ENCODE data around the gene PILRA.
"Not testable (repeated sequence)": the region's sequence is repeated elsewhere in the genome, so short reads cannot be mapped to it uniquely, and the experiment has no call there.

PILRA gene

DNA sequence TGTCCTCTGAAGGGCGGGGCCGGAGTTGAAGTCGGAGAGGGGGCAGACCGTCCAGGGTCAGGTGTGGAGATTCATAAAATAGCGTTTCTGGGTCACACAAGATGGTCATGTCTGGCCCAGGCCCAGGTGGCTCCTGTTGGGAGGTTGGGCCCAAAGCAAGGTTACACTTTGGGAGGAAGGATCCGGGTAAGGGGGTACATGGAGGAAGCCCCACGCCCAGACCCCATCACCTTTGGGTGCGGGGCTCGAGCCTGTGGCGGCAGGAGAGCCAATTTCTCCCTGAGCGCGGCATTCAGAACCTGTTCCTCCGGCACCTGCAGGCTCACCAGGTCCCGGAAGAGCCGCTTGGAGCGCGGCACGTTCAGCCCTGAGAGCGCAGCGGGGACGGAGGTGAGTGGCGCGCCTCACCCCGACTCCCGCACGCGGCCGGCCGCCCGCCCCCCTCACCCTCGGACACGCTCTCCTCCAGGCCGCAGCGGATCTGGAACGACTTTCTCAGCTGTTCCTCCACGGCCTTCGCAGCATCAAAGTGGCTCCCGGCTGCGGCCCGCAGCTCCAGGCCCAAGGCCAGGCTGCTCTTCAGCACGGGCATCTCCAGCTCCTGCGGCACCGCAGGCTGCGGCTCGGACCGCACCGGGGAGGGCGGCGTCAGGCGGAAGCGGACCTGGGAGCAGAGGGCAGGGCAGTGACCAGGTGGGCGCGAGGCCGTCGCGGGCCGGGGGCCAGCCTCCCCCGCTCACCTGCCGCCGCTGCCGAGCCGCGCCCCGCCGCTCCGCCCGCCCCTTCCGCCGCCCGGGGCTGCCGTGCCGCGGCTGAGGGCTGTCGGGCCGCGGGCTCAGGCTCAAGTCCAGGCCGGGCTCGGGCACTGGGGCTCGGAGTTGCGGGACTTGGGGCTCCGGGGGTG, 62.4 kb downstream of the PILRA start:
- DNase-seq: peak in 1 of 2 experiments; percentile 24

DNA sequence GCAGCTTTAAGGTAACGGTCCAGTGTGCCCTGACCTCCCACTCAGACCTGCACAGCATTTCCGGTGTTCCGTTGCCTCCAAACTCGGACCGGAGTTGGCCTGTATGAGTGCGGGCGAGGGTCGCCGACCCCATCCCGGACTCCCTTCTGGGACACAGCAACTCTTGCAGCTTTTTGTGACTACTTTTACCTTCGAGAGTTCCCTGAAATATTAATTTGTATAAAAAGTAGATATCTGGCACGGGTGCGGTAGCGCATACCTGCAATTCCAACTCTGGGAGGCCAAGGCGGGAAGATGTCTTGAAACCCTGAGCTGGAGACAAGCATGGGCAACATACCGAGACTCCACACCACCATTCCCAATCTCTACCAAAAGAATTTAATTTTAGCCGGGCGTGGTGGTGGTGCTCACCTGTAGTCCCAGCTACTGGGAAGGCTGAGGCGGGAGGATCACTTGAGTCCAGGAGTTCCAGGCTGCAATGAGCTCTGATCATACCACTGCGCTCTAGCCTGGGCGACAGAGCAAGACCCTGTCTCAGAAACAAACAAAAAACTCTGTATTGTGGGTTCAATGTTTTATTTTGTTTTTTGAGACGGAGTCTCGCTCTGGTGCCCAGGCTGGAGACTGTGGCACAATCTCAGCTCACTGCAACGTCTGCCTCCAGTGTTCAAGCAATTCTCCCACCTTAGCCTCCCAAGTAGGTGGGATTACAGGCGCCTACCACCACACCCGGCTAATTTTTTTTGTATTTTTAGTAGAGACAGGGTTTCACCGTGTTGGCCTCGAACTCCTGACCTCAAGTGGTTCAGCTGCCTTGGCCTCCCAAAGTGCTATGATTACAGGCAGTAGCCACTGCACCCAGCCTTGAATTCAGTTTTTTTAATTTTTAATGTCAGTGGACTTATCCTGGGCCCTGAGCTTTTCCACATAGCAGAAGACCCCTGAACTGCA, 64.1 kb downstream of the PILRA start:
- DNase-seq: no peak

DNA sequence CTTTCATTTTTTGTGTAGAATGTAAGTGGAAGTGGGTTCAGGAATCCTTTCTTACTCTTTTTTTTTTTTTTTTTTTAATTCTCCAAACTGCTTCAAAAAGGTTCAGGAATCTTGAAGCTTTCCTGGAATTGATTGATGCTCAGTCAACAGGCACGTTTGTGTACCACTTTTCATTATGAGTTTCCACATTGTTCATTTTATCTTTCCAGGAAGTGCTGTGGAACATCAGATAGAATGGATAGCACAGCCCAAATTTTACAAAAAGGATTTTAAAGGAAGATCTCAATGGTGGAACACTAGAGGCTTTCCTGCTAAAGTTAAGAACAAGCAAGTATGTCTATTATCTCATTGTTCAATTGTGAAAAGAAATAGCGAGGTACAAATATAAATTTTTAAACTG, 64.9 kb downstream of the PILRA start:
- no peak for DNase-seq

DNA sequence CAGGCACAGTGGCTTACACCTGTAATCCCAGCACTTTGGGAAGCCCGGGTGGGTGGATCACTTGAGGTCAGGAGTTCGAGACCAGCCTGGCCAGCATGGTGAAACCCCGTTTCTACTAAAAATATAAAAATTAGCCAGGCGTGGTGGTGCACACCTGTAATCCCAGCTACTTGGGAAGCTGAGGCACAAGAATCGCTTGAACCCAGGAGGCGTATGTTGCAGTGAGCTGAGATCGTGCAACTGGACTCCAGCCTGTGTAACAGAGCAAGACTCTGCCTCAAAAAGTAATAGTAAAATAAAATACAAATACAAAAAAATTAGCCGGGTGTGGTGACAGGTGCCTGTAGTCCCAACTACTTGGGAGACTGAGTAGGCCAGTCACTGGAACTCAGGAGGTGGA, 65.4 kb downstream of the PILRA start:
- not testable (repeated sequence) for DNase-seq

DNA sequence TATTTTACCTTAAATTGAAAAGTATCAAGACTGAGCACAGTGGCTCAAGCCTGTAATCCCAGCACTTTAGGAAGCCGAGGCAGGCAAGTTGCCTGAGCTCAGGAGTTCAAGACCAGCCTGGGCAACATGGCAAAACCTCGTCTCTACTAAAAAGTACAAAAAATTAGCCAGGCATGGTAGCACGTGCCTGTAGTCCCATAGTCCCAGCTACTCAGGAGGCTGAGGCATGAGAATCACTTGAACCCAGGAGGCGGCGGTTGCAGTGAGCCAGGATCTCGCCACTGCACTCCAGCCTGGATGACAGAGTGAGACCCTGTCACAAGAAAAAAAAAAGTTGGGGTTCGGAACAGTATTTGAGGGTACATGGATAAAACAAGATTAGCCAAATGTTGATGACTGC, 66.0 kb downstream of the PILRA start:
- DNase-seq: not testable (repeated sequence)

DNA sequence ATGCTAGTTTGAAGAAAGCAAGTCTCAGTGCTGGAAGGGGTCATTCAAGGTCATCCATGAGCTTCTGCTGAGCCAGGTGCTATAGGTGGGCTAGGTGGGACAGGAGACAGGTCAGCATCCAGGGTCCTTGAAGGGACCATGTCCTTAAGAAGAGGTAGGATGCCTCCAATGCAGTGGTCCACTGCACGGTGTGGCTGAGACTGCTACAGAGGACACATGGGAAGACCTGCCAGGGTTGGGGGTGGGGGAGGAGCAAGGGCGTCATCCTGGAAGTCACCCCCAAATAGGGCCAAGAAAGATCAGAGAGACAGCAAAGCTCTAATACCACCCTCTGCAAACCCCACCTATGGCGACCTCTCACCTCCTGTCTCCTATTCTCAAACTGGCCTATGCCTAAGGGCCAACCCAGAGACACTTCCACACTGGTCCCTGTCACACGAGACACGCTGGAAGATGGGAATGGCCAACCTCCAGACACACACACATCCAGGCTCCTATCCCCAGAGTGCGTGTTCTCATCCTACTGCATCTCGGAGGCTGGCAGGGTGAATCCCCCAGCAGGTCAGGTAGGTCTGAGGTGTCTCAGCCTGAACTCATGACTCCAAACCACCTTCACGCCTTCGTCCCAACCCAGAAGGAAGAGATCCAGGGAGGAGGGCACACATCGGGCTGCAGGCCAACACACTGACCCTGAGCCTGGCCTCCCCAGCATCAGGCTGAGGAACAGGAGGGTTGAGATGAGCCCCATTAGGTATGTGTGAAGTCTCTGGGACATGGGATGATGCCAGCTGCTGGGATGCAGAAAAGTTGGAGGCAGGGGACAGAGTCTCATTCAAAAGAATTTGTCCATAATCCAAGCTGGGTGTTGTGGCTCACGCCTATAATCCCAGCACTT, 68.6 kb downstream of the PILRA start:
- no peak for DNase-seq

DNA sequence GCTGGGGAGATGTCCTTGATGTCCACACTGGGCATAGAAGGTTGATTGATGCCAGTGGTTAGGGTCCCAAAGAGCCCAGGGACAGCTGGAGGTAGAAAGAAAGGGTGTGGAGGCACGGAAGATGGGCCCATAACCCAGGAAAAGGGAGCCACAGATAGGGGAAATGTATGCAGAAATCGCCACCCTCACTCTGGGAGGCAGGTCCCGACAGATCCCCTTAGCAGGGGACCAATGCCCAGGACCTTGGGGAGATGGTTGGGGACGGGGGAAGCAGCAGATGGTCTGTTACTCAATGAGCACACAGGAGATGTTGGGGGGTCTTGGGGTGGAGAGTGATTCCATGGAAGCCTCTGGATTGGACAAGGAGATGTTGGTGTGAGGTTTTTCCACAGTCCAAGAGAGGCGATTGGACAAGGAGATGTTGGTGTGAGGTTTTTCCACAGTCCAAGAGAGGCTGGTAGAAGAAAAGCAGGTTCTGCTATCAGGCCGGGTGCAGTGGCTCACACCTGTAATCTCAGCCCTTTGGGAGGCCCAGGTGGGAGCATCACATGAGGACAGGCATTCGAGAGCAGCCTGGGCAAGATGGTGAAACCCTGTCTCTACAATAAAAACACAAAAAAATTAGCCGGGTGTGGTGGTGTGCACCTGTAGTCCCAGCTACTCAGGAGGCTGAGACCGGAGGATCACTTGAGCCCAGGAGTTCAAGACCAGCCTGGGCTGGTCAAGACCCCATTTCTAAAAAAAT, 70.0 kb downstream of the PILRA start:
- DNase-seq: no peak

DNA sequence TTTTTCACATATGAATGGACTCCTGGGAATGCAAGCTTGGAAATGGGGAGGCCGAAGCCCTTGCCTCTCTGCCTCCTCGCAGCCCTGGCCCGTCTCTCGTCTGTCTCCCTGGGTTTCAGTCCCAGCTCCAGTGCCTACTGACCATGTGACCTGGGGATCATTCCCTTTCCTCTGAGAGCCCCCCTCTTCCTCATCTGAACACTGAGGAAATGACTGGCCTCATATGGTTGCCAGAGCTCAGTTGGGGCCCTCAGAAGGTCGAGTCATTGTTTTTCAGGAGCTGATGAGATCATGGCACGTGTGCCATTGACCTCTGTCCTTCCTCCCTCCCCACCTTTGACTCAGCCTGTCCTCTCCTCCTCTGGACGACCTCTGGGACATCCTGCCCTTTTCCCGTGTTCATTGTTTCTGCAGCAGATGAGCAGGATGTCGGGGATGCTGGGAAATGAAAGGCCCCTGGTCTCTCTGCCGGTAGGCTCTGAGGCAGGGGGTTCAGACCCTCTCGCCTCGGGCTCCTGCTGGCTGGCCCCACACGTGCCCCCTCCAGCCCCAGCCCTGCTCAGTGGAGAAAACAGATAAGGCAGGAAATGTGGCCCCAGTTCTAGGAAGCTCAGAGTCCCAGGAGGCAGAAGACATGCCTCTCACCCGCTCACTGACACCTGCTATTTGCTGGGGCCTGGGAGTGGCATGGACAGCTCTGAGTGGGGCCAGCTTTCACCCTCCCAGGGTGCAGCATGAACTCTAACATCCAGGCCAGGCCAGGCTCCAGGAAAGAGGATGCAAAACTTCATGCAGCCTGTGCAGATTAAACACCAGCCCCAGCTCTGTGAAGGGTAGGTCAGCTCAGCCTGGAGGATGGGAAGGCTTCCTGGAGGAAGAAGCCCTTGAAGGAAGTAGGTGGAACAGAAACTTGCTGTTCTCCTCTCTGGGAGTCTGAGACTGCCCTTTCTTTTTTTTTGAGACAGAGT, 71.3 kb downstream of the PILRA start:
- DNase-seq: no peak

DNA sequence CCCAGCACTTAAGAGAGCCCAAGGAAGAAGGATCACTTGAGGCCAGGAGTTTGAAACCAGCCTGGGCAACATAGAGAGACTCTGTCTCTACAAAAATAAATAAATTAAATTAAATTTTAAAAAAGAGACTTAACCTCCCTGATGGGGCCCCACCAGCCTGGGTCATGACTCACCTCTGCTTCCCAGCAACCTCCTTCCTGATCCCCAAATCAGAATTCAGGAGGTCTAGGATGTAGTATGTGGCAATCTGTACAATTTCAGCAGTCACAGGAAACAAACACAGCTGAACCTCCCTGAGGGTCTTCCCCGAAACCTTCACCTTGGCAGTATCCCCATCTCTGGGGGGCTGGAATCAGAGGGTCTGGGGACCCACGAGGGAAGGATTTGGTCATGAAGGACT, 72.8 kb downstream of the PILRA start:
- no peak for DNase-seq

DNA sequence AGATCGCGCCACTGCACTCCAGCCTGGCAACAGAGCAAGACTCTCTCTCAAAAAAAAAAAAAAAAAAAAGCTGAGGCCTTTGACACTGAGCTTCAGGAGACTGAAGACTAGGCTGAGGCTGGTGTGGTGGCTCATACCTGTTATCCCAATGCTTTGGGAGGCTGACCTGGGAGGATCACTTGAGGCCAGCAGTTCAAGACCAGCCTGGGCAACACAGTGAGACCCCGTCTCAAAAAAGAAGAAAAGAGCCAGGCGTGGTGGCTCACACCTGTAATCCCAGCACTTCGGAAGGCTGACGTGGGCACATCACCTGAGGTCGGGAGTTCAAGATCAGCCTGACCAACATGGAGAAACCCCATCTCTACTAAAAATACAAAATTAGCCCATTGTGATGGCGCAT, 74.1 kb downstream of the PILRA start:
- DNase-seq: not testable (repeated sequence)

DNA sequence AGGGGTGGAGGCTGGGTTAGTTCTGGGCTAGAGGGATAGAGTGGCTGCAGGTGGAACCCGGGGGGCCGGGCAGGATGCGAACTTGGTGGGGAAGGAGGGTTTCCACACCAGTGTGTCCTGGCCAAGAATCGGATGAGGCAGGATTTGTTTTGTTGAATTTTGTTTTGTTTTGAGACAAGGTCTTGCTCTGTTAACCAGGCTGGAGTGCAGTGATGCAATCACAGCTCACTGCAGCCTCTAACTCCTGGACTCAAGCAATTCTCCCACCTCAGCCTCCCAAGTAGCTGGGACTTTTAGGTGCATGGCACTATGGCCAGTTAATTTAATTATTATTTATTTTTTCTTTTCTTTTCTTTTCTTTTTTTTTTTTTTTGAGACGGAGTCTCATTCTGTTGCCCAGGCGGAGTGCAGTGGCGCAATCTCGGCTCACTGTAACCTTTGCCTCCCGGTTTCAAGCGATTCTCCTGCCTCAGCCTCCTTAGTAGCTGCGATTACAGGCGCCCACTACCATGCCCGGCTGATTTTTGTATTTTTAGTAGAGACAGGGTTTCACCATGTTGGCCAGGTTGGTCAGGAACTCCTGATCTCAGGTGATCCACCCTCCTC, 76.0 kb downstream of the PILRA start:
- no peak for DNase-seq

Data from NCI-H1930 (cell line).